Activated effector memory CD4-positive, alpha-beta T cell treated with anti-CD3 and anti-CD28 coated beads, Interleukin-2, amount 50 U/mL, for 16 hours (primary cell): ENCODE results near the gene TOB2.
"Not testable (repeated sequence)": the region's sequence is repeated elsewhere in the genome, so short reads cannot be mapped to it uniquely, and the experiment has no call there.

Experiments used
- DNase-seq: peaks from one replicate; pipeline ENCODE4 v3.0.0-alpha.2; 2020

Gene TOB2

GRCh38 chr22:41461901-41462300 is 15.3 kb upstream of the TOB2 start:
- no peak for DNase-seq

GRCh38 chr22:41460071-41460470 is 13.5 kb upstream of the TOB2 start:
- DNase-seq, result not testable (repeated sequence)

DNA sequence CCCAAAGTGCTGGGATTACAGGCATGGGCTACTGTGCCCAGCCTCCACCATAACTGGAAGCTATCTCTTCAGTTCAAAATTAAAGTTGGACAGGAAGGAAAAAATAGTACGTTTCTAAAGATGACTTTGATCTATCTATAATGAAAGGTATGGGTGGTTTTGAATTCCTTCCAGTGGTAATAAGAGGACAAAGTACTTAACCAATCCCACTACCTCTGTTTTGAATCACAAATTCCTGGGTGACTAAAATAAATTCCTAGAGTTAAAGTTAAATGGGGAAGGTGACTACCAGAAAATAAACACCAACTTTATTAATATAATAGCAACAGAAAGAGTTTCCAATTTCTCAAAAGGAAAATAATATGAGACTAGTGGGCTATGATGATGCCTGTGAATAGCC is 12.8 kb upstream of the TOB2 start:
- DNase-seq, result no peak

GRCh38 chr22:41458161-41458728 is 11.6 kb upstream of the TOB2 start:
- no peak for DNase-seq

DNA sequence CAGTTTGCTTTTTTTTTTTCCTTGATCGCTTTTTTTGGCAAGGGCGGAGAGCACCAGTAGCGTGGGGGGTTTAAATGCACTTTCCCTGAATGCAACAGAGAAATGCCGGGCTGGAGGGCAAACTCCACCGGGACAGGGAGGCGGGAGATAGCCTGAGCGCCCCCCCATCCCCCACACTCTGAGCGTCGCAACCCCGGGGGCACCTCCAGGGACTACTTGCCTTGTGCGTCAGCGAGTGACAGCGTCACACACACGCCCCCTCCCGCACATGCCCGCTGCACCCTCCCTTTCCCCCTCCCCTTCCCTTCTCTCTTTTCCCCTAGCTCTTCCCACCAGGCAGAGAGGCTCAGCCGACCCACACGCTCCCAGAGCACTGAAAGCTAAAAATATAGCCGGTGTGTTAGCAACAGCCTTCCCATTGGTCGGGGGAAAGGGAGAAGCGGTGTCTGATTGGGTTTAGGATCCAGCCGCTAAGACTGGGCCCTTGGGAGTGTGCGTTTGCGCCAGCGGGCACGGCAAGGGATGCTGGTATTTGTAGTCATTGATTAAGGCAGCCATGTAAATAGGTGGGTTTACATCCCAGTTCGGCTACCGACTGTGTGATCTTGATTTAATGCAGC is 1.7 kb upstream of the TOB2 start:
- DNase-seq, result peak; percentile 96

DNA sequence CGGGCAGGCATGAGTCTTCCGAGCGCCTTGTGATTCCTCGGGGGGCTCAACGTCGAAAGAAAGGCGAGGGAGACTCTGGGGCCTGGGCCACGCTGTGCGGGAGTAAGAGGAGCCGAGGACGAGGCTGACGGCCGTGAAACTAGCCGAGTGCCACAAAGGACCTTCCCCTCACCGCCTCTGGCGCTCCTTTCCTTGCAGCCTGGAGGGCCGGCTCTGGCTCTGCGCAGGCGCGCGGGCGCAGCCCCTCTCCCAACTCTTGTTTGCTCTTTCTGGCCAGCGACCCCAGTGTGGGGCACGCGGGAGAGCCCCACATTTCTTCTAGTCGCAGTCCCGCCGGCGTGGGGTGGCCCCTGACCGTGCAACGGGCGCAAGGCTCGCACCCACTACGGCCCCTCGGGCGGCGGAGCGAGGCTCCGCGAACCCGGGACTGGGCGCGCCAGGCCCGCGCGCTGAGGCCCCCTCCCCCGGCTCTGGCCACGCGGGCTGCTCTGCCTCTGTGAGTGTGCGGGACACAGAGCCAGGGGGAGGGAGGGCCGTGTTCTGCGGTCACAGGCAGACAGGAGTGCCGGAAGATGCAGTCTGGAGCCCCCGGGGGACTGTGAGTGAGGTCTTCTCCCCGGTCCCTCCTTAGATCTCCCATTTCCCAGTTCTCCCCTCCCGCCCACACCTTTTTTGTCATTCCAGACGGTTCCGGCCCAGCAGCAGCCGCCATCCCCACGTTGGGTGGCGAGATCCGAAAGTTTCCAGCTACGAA is 1.0 kb upstream of the TOB2 start:
- DNase-seq, result peak; percentile 85

DNA sequence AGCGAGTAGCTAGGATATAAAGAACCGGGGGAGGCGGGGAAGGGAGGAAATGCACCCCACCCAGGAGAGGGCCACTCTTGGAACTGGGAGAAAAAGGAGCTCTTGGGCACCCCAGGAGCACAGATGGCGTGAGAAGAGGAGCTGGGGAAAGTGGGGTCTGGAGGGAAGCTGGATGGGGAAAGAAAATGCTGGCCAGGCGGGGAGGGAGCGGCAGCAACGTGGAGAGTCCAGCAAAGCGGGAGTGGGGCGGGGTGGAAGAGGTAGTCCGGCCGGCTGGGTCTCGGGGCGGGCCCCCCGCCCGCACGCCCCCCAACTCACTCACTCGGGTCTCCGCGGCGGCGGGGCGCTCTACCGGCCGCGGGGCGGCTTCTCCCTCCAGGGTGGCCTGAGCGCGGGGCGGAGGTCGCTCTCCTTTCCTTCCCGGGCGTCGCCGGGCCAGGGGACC is 522 bp downstream of the TOB2 start:
- DNase-seq, result no peak

DNA sequence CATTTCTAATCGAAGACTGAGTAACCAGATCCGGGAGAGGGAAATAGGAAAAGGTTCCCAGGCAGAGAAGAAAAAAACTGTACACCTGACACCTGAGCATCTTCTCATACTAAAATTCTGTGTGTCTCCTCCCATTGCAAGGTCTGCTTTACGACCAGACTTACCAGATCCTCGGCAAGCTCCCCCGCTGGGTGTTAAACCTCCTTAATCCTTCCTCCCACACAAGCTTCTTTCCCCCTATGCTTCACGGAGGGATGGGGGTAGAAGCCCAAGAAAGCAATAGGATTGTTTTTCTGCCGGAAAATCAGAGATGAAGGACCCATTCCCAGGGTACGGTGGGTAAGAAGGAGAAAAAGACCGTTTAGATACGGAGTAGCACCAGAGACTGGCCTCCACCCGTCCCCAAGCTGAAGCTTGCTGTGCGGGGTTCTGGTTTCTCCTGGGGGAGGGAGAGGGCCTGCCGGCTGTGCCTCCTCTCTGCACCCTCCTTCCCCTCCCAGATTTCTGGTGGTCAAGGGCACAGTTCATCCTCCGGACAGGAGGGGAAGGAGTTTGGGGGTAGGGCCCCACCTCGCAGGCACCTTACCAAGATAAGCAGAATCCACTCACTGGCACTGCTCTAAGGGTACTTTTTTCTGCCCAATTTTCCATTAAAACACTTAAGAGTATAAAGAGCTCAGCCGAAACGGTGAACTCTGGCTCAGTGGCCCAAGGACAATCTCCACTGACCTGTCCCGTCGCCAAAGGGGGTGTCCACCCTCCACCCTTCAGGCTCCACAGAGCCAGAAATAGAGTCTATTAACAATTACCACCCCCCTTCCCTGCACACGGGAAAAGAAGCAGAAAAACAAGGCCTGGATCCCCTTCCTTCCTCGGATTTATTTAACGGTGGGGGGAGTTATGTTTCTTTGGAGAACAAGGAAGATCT is 1.2 kb downstream of the TOB2 start:
- peak; percentile 72 for DNase-seq

DNA sequence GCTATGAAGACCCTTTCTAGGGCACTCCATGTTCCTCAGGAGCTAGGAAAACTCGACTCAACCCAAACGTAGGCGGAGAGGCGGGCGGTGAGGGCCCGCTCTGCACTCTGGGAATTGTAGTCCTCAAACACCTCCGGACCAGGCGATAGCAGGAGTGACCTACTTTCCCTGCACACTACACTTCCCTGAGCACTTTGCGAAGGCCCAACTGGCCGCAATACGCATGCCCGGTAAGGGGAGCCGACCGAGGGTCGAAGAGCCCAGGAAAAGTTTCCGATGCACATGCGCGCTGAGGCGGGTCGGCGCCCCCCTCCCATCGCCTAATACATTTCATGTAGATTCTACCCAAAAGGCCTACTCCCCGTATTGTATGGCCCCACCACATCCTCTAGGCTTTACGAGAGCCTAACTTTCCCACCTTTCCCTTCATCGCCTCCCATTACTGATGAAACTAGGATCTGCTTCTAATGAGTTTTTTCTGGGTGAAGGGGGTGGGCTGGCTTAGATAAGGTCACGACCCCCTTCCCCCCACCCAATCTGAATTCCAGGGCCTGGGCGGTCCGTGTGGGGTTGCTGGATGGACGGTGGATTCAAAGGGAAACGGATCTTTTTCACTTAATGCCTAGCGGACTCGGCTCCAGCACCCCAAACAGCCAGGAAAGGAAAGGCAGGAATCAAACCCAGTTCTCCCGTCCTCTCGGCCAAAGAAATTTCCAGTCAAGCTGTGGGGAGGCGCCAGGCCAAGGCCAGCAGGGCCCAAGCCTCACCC is 2.1 kb downstream of the TOB2 start:
- peak; percentile 94 for DNase-seq

DNA sequence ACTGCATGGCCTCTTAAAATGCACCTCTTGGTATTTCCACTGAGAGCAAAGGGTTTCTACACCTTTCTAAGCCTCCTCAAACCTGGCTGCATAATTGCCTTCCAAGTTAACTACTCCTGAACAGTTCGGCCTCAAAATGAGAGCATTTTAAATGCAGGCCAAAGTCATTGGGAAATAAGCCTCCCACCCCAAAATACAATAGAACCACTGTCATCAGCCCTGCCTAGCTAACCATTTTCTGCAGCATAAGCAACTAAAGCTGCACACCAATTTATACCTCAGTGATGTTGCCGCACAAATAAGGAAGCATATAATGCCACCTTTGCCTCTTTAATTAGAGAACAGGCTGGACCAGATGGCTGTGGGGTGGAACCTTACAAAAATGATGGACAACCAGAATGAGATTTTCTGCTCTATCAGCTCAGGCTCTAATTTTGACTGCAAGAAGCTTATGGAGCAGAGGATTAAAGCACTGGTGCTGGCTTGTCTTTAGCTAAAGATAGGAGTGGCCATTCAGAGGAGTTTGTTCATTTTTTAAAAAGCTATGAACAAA is 4.3 kb downstream of the TOB2 start:
- no peak for DNase-seq

GRCh38 chr22:41440511-41440910 is 6.1 kb downstream of the TOB2 start:
- DNase-seq, result not testable (repeated sequence)

GRCh38 chr22:41437198-41437597 is 9.4 kb downstream of the TOB2 start:
- DNase-seq, result no peak

DNA sequence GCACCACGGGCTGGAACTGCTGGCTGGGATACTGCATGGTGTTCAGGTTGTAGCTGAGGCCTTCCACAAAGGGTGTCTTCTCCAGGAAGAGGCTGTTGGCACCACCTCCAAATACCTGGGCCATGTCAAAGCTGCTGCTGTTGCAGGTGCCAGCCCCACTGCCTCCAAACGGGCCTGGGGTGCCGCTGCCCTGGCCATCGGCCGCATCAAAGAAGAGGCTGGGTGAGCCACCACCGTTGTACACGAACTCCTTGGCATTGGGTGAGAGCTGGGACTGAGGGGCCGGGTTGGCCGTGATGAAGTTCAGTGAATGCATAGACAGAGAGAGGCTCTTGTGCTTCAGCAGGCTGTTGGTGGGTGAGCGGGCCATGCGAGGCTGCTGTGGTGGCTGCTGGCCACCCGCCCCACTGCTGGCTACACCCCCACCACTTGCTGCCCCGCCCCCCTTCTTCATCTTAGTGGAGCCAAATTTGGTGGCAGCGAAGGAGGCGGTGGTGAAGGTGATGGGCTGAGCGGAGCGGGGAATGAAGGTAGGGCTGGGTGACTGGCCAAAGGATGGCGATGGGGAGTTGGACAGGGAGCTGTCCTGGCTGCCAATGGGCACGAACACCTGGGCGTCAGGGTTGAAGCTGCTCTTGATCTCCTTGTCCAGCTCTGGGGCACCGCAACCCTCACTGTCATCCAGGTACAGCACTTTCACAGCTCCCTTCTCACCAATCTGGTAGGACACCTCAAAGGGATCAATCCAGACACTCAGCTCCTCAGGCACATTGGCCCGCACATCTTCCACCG is 10.1 kb downstream of the TOB2 start:
- no peak for DNase-seq

- no peak for DNase-seq
These were observed 11.0 kb downstream of the TOB2 start for GRCh38 chr22:41435560-41435959.

GRCh38 chr22:41434361-41435003 is 12.1 kb downstream of the TOB2 start:
- DNase-seq, result not testable (repeated sequence)

GRCh38 chr22:41433480-41433879 is 13.1 kb downstream of the TOB2 start:
- not testable (repeated sequence) for DNase-seq

GRCh38 chr22:41431656-41432055 is 14.9 kb downstream of the TOB2 start:
- no peak for DNase-seq

GRCh38 chr22:41429951-41430332 is 16.7 kb downstream of the TOB2 start:
- no peak for DNase-seq

DNA sequence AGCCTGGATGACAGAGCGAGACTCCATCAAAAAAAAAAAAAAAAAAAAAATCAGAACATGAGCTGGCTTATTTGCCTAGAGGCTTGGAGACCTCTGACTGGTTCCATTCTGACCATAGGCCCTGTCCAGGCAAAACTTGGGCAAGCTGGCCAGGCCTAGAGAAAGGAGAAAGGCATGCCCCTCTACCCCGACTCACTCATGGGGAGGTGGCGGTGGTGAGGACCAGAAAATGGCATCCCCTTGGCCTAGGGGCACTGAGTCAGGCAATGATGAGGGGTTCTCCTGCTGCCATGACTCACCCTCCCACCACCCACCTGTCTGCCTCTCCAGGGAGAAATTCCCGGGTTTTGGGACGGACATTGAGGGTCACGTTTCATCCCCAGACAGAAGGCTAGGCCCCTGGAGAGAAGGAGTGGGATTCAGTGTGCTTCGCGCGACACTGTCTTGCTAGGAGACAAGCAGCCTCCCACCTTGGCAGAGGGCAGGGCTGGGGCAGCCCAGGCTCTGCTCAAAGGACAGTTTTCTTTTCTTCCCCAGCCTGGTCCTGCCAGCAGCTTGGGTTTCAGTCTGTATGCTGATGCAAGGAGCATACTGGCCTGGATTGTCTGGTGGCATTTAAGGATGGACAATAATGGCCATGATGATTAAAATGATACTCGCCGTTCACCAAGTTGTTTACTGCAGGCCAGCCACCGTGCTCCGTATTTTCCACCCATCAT is 17.2 kb downstream of the TOB2 start:
- DNase-seq, result no peak
